HTR-8/SVneo (cell line): Measurements from ENCODE around the gene PCDHB3.
"Not testable (repeated sequence)": the region's sequence is repeated elsewhere in the genome, so short reads cannot be mapped to it uniquely, and the experiment has no call there.

ENCODE experiments used
- DNase-seq: peaks from one replicate; pipeline ENCODE4 v3.0.0; 2011; ENCODE audit warnings: low spot score, mixed read lengths; ENCODE audit not compliant: insufficient read length
- FAIRE-seq: peaks from 2 replicates; lab custom pipeline; 2011; peaks lifted over from hg19 to GRCh38; lab: Jason Lieb, UNC

PCDHB3 gene

DNA sequence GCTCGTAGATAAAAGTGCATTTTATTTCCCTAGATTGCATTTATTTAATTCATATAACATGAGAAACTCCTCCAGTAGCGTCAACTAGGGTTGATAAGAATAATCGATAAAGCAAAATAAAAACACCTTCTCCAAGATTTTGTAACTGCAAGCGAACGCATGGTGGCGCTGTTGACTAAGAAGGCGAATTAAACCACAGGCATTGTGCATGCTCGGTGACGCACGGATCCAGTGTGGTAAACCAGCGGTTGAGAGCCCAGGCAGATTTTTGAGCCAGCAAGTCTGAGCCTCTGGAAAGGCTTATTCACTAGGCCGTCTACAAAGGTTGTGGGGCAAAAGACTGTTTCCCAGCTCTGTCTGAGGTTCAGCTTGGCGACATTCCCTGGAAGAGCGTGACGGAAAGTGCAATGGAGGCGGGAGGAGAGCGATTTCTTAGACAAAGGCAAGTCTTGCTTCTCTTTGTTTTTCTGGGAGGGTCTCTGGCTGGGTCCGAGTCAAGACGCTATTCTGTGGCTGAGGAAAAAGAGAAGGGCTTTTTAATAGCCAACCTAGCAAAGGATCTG lies at the start of gene PCDHB3:
TSS of gene PCDHB3 (plus strand) at position 231 of the 563 bp plus-strand sequence. CDS start at position 408, 177 bp downstream.
- DNase-seq (peak; percentile 78), FAIRE-seq (peak; percentile 77)

- FAIRE-seq: no peak
- no peak for DNase-seq
Measured at GRCh38 chr5:141050622-141051520, 49.4 kb upstream of the PCDHB3 start, which contains the start of gene PCDHB1. Gene PCDHB1 (plus strand): TSS chr5:141051374. CDS start chr5:141051471, 97 bp downstream.

GRCh38 chr5:141051521-141051866 lies 48.8 kb upstream of the PCDHB3 start:
- DNase-seq (no peak), FAIRE-seq (no peak)

DNA sequence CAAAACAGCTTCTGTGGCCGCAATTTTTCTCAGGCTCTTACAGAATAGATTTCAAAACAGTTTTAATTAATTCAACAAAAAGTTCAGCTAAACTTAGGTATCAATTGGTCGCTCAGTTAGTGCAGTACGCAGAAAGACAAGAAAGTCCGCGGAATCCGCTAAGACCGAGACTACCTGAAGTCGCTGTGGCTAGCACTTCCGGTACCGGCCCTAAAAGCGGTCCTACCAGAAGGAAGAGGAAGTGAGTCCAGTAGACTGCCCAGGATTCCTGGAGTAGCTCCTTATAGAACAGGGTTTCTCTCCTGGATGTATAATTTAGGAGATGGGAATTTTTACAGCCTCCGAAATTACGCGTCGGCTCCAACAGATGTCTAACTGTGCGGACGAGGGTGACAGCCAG lies 22.4 kb upstream of the PCDHB3 start:
- no peak for DNase-seq

DNA sequence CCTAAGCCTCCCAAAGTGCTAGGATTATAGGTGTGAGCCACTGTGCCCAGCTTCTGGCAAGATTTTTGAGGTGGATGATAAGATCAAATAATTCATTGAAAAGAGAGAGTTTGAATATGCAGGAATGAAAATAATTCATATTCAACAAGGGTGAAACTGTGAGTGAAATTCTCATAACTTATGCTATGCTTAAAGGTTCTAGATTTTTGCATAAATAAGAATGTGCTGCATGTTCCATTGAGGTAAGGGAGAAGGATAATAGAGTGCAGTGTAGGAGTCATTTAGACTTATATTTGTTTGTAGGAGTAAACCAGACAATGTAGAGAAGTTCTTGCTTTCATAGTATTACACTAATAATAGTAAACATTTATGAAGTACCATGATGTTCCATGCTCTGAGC lies 18.0 kb upstream of the PCDHB3 start:
- no peak for FAIRE-seq
- DNase-seq: no peak

More for the DNA sequence above, 22.4 kb upstream of the PCDHB3 start:
- no peak for FAIRE-seq

- DNase-seq: peak; percentile 76
- FAIRE-seq: no peak
Measured at GRCh38 chr5:141084487-141084989, 15.7 kb upstream of the PCDHB3 start.

DNA sequence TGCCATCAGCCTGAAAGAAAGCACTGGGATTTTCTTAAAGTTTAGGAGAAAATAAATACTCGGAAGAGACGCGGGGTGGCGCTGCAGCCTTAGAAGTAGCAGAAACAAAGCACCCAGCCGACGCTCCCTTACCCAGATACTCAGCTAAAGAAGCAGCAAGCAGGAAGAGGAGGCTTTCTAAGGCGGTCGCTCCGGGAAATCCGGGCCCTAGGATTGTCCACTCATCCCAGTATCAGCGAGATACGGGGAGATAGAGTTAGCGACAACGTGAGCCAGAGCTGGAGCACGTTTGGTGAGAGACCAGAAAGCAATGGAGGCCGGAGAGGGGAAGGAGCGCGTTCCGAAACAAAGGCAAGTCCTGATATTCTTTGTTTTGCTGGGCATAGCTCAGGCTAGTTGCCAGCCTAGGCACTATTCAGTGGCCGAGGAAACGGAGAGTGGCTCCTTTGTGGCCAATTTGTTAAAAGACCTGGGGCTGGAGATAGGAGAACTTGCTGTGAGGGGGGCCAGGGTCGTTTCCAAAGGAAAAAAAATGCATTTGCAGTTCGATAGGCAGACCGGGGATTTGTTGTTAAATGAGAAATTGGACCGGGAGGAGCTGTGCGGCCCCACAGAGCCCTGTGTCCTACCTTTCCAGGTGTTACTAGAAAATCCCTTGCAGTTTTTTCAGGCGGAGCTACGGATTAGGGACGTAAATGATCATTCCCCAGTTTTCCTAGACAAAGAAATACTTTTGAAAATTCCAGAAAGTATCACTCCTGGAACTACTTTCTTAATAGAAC lies 5.6 kb upstream of the PCDHB3 start, which contains the start of gene PCDHB2:
TSS of gene PCDHB2 (plus strand) at position 135 of the 782 bp plus-strand sequence. CDS start at position 311, 176 bp downstream.
- FAIRE-seq: no peak
- no peak for DNase-seq

GRCh38 chr5:141095263-141095641 lies 5.0 kb upstream of the PCDHB3 start:
- FAIRE-seq: no peak
- DNase-seq: no peak

DNA sequence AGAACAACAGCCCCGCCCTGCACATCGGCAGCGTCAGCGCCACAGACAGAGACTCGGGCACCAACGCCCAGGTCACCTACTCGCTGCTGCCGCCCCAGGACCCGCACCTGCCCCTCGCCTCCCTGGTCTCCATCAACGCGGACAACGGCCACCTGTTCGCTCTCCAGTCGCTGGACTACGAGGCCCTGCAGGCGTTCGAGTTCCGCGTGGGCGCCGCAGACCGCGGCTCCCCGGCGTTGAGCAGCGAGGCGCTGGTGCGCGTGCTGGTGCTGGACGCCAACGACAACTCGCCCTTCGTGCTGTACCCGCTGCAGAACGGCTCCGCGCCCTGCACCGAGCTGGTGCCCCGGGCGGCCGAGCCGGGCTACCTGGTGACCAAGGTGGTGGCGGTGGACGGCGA lies 4.1 kb upstream of the PCDHB3 start:
- FAIRE-seq, DNase-seq: not testable (repeated sequence)

GRCh38 chr5:141096586-141096985 lies 3.7 kb upstream of the PCDHB3 start:
- not testable (repeated sequence) for DNase-seq, FAIRE-seq

DNA sequence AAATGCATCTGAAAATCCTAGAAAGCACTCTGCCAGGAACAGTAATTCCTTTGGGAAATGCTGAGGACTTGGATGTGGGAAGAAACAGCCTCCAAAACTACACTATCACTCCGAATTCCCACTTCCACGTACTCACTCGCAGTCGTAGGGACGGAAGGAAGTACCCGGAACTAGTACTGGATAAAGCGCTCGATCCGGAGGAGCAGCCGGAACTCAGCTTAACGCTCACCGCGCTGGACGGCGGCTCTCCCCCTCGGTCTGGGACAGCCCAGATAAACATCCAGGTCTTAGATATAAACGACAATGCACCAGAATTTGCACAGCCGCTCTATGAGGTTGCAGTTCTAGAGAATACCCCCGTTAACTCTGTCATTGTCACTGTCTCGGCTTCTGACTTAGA lies 786 bp downstream of the PCDHB3 start:
- DNase-seq (peak; percentile 32), FAIRE-seq (no peak)

DNA sequence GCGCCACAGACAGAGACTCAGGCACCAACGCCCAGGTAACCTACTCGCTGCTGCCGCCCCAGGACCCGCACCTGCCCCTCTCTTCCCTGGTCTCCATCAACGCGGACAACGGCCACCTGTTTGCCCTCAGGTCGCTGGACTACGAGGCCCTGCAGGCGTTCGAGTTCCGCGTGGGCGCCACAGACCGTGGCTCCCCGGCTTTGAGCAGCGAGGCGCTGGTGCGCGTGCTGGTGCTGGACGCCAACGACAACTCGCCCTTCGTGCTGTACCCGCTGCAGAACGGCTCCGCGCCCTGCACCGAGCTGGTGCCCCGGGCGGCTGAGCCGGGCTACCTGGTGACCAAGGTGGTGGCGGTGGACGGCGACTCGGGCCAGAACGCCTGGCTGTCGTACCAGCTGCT lies 1.8 kb downstream of the PCDHB3 start:
- not testable (repeated sequence) for DNase-seq, FAIRE-seq

GRCh38 chr5:141102471-141102870 lies 2.2 kb downstream of the PCDHB3 start:
- not testable (repeated sequence) for DNase-seq, FAIRE-seq

GRCh38 chr5:141105350-141105749 lies 5.1 kb downstream of the PCDHB3 start:
- FAIRE-seq (no peak), DNase-seq (no peak)

DNA sequence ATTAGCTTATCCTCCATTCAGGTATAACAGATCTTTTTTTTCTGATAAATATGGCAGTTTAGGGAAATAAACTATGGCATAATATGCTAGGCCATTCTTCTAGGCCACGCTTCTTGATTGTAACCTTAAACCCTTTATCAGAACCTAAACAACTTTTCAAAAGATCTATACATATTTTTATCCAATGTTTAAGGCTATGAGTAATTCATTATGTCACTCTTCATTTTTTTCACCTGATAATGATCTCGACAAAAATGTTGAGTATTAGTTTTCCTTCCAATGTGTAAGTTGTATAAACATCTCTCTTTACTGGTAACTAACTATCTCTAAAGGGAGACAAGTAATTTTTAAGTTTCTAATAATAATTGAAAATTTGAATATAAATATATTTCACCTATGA lies 19.0 kb downstream of the PCDHB3 start:
- FAIRE-seq: no peak

DNA sequence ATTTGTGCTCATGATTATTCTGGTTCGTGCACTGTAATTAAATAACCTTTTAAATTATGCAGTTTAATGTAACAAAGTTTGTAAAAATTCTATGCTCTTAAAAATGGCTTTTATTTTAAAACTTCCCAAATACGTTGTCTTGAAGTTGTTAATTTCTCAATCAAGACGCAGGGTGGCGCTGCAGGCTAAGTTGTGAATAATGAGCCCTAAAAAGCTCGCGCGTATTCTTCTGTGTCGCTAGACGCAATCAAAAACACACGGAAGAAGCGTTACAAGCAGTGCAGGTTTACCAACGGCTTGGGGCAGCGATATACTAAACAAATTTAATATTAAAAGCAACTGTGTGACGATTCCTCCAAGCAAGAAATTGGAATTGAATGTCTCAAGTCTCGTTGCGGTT lies 21.3 kb downstream of the PCDHB3 start, which contains the start of gene PCDHB4:
TSS of gene PCDHB4 (plus strand) at position 256 of the 400 bp plus-strand sequence. CDS start 181 bp downstream, outside the sequence.
- DNase-seq: no peak

More for the DNA sequence above, 19.0 kb downstream of the PCDHB3 start:
- DNase-seq: no peak

DNA sequence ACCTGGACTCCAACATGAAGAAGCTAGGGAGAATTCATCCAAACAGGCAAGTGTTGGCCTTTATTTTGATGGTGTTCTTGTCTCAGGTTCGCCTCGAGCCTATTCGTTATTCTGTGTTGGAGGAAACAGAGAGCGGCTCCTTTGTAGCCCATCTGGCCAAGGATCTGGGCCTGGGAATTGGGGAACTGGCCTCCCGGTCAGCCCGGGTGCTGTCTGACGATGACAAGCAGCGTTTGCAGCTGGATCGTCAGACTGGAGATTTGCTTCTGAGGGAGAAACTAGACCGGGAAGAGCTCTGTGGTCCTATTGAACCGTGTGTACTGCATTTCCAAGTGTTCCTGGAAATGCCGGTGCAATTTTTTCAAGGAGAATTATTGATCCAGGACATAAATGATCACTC lies 21.7 kb downstream of the PCDHB3 start:
- FAIRE-seq (no peak), DNase-seq (no peak)

More for the DNA sequence above, 21.3 kb downstream of the PCDHB3 start, which contains the start of gene PCDHB4:
- no peak for FAIRE-seq

- FAIRE-seq, DNase-seq: not testable (repeated sequence)
Measured at GRCh38 chr5:141123396-141124135, 23.3 kb downstream of the PCDHB3 start.

DNA sequence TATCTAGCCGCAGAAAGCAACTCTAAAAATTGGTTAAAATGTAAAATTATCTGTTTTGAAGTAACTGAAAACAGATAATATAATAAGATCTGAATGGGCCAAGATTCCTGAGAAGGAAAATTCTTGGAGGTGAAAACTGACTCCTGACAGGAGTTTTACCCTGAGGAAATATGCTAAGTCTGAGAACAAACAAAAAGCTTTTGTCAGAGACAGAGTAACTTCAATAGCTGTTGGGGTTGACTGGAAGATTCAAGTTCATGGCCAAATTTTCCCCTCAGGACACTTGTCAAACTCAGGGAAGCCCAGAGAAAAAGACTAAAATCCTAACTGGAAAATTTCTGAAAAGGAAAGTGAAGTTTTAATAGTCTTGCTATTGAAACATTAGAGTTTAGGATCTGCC lies 27.0 kb downstream of the PCDHB3 start:
- FAIRE-seq: no peak

More for the DNA sequence above, 27.0 kb downstream of the PCDHB3 start:
- DNase-seq: no peak
